Mucosa of descending colon (tissue), 3 donors: ENCODE results near the gene MAPK8IP2. TPM values are rescaled to one million over a fixed set of nuclear protein-coding genes. Genes with fewer than 3 reads are reported as not detected.

Experiments used
- ATAC-seq: fragments of 200-7000 bp; cut with Tn5 transposase; one replicate; pipeline ENCODE4 v1.9.1; 2020; ENCODE audit warnings: mild to moderate bottlenecking, moderate library complexity
- DNase-seq, 3 donors: peaks; one replicate each; pipeline ENCODE4 v3.0.0-alpha.2; 2020
- H3K36me3 ChIP-seq: fragments of 200-600 bp; one replicate; pipeline ENCODE4 v1.8.0; 2021; ENCODE audit warnings: low read depth, mild to moderate bottlenecking
- H3K4me1 ChIP-seq: fragments of 200-600 bp; one replicate; pipeline ENCODE4 v1.8.0; 2021; ENCODE audit warnings: low read depth, mild to moderate bottlenecking
- H3K4me3 ChIP-seq: fragments of 200-600 bp; one replicate; pipeline ENCODE4 v1.8.0; 2021; ENCODE audit warnings: mild to moderate bottlenecking
- H3K9me3 ChIP-seq: fragments of 200-600 bp; one replicate; pipeline ENCODE4 v1.8.0; 2021; ENCODE audit warnings: mild to moderate bottlenecking
- intact Hi-C, 2 donors: fragments of 100-400 bp; cut with DNase I in 1 of 2; cut with micrococcal nuclease in 1 of 2; formaldehyde crosslinking; loops; one replicate each; pipeline versions ENCODE4 v1.11.0 to v1.11.1; 2022; cut with DNase I, micrococcal nuclease
- total RNA-seq, 3 donors: library from RNA; stranded (reverse); fragmentation: NEBNext Ultra II Directional in 2 of 3; extraction: Animal tissue kit (Norgen Biotek cat#: 25700) in 2 of 3; gene quantifications; one replicate each; pipeline versions ENCODE4 v1.2.1 to v1.2.4, GENCODE V29; 2021 to 2023
- TF ChIP-seq, protein P1 (sequence below): fragments of 200-600 bp; IDR thresholded peaks from one replicate; pipeline ENCODE4 v1.8.0; 2022; ENCODE audit warnings: antibody characterized with exemption, mild to moderate bottlenecking
- donor health status: DM: no; HTN: no; CAD: no; lungs with moderate emphysema.
- donor health status: DM: no; HTN: no; CAD: no.
- donor health status: DM: no; HTN: yes; CAD: no.

The MAPK8IP2 gene
- total RNA-seq, 3 donors from 2014 or later: 0.63 to 4.2 (median 0.64) TPM

GRCh38 chr22:50581031-50581949 lies 19.3 kb upstream of the MAPK8IP2 start:
- TF ChIP-seq, protein P1, sequence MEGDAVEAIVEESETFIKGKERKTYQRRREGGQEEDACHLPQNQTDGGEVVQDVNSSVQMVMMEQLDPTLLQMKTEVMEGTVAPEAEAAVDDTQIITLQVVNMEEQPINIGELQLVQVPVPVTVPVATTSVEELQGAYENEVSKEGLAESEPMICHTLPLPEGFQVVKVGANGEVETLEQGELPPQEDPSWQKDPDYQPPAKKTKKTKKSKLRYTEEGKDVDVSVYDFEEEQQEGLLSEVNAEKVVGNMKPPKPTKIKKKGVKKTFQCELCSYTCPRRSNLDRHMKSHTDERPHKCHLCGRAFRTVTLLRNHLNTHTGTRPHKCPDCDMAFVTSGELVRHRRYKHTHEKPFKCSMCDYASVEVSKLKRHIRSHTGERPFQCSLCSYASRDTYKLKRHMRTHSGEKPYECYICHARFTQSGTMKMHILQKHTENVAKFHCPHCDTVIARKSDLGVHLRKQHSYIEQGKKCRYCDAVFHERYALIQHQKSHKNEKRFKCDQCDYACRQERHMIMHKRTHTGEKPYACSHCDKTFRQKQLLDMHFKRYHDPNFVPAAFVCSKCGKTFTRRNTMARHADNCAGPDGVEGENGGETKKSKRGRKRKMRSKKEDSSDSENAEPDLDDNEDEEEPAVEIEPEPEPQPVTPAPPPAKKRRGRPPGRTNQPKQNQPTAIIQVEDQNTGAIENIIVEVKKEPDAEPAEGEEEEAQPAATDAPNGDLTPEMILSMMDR: no peak
- Histone ChIP-seq H3K4me3 (no peak overlapping the region), H3K9me3 (no peaks in the 10 kb centered on the region), H3K36me3 (no peaks in the 10 kb centered on the region), H3K4me1 (peaks cover 12% of the 10 kb centered on the region)
- no peak for DNase-seq
- no peak for ATAC-seq
- intact Hi-C loops: no loop called here

- DNase-seq (no peak), ATAC-seq (peak; percentile 1)
- H3K4me1 ChIP-seq: peaks cover 12% of the 10 kb centered on the region
- TF ChIP-seq, protein P1: no peak
- intact Hi-C loops: no loop called here
- no peaks in the 10 kb centered on the region for H3K36me3 ChIP-seq
- peak overlapping the region; percentile 74 for H3K4me3 ChIP-seq
- no peaks in the 10 kb centered on the region for H3K9me3 ChIP-seq
Observed at GRCh38 chr22:50581950-50582492, 18.6 kb upstream of the MAPK8IP2 start.

DNA sequence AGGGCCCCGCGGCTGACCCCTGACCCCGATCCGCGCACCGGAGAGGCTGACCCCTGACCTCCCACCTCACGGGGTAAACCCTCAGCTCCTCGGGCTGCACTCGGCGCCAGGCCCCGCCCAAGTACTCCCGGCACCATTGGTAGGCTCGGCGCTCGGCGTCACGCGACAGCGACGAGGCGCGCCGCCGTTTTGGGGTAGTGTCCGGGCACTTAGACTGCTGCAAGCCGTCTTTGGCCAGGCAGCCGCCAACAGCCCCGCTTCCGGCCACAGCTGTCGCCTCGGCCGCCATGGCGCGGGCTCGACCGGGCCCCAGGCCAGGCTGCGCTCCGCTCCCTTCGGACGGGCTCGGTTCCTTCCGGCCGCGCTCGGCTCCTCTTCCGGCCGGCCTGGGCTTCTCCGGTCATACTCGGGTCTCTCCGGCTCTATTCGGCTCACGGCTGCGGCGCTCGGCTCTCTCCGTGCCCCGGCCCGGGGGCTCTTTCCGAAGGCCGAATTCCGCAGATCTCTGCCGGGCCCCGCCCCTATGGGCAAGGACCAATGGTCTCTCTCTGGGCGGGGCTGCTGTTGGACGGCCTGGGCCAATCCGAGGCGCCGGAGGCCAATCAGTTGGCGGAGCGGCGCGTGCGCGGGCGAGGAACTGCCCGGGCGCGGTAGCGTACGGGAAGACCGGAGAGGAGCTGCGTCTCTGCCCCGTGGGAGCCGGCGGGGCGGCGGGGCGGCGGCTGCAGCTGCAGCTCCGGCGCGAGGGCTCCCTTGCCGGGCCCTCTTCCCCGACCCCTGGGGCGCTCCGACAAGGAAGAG lies 17.9 kb upstream of the MAPK8IP2 start, which contains the start of gene CHKB:
Gene CHKB, minus strand, starts transcription at position 357 of the 801 bp plus-strand sequence. Its CDS starts 68 bp downstream, at position 289.
- H3K36me3 ChIP-seq: no peaks in the 10 kb centered on the region
- peaks cover 12% of the 10 kb centered on the region for H3K4me1 ChIP-seq
- intact Hi-C loops: no loop called here
- H3K9me3 ChIP-seq: no peaks in the 10 kb centered on the region
- DNase-seq: peak; percentile 98 to 99 (median 99)
- peak; percentile 95 for ATAC-seq
- peak within 1 kb of the TSS; percentile 74 for H3K4me3 ChIP-seq
- TF ChIP-seq, protein P1: no peak

DNA sequence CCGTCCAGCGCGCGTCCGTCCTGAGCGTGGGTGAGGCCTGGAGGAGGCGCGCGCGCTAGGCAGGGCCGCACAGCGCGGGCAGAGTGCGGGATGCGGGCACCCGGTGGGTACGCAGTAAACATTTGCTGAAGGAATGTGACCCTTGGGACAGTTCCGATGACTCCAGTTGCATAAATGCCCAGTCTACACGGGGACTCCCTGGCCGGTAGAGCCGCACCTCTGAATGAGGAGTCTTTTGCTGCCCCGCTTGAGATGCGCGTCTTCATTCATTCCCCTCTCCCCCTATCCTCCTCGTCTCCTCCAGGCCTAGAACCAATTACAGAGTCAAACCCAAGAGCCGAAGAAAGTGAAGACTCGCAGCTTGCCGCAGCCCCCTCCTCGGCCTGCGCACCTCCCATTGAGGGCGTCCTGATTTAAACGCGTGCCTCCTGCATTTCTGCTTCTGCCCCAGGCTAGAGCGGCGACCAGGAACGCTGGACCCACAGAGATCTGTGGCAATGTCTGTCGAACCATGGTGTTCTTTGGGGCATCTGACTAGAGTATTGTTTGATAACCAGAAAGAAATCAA lies 17.2 kb upstream of the MAPK8IP2 start:
- intact Hi-C loops: no loop called here
- no peaks in the 10 kb centered on the region for H3K9me3 ChIP-seq
- H3K4me3 ChIP-seq: peak overlapping the region; percentile 74
- H3K4me1 ChIP-seq: peaks cover 12% of the 10 kb centered on the region
- TF ChIP-seq, protein P1: no peak
- ATAC-seq: peak; percentile 41
- DNase-seq: no peak
- no peaks in the 10 kb centered on the region for H3K36me3 ChIP-seq
